ENCODE results near the gene EPSTI1.
A peak's percentile ranks its signal among the peaks of the same experiment; 100 is the strongest.

EPSTI1 gene

GRCh38 chr13:42970824-42971690 lies 21.0 kb downstream of the EPSTI1 start:
- DNase-seq, result peak in 3 of 4 experiments; percentile 2 to 31 (median 10)

GRCh38 chr13:42969565-42970172 lies 22.4 kb downstream of the EPSTI1 start:
- DNase-seq, result peak; percentile 59 to 84 (median 70)

- no peak for DNase-seq
Measured at GRCh38 chr13:42968906-42969305, 23.1 kb downstream of the EPSTI1 start.

GRCh38 chr13:42967660-42968059 lies 24.4 kb downstream of the EPSTI1 start:
- no peak for DNase-seq

- no peak for DNase-seq
Measured at GRCh38 chr13:42965281-42965680, 26.8 kb downstream of the EPSTI1 start.

GRCh38 chr13:42964761-42965161 lies 27.3 kb downstream of the EPSTI1 start:
- no peak for DNase-seq

GRCh38 chr13:42959615-42960014 lies 32.4 kb downstream of the EPSTI1 start:
- DNase-seq, result no peak

- no peak for DNase-seq
Measured at GRCh38 chr13:42957881-42958280, 34.2 kb downstream of the EPSTI1 start.

- DNase-seq, result no peak
Measured at GRCh38 chr13:42950181-42950580, 41.9 kb downstream of the EPSTI1 start.

- no peak for DNase-seq
Measured at GRCh38 chr13:42947925-42948324, 44.1 kb downstream of the EPSTI1 start.

- no peak for DNase-seq
Measured at GRCh38 chr13:42946927-42947326, 45.1 kb downstream of the EPSTI1 start.

- DNase-seq, result no peak
Measured at GRCh38 chr13:42929886-42930535, 62.0 kb downstream of the EPSTI1 start.

GRCh38 chr13:42926555-42926954 lies 65.5 kb downstream of the EPSTI1 start:
- no peak for DNase-seq

- DNase-seq, result no peak
Measured at GRCh38 chr13:42926043-42926442, 66.0 kb downstream of the EPSTI1 start.

- no peak for DNase-seq
Measured at GRCh38 chr13:42925626-42926025, 66.4 kb downstream of the EPSTI1 start.

- DNase-seq, result no peak
Measured at GRCh38 chr13:42924344-42924743, 67.7 kb downstream of the EPSTI1 start.

GRCh38 chr13:42907745-42908144 lies 84.3 kb downstream of the EPSTI1 start:
- no peak for DNase-seq

- DNase-seq, result no peak
Measured at GRCh38 chr13:42906257-42906656, 85.8 kb downstream of the EPSTI1 start.

GRCh38 chr13:42905579-42905978 lies 86.5 kb downstream of the EPSTI1 start:
- no peak for DNase-seq

GRCh38 chr13:42899266-42899665 lies 92.8 kb downstream of the EPSTI1 start:
- DNase-seq, result no peak

- DNase-seq, result no peak
Measured at GRCh38 chr13:42895776-42896175, 96.3 kb downstream of the EPSTI1 start.

GRCh38 chr13:42894765-42895243 lies 97.2 kb downstream of the EPSTI1 start:
- DNase-seq, result no peak

GRCh38 chr13:42893214-42893671 lies 98.8 kb downstream of the EPSTI1 start:
- no peak for DNase-seq

GRCh38 chr13:42892760-42893159 lies 99.3 kb downstream of the EPSTI1 start:
- DNase-seq, result no peak

All from activated CD4-positive, CD25-positive, alpha-beta regulatory T cell (primary cell).